ENCODE data around the gene UBE2D2.

DNA sequence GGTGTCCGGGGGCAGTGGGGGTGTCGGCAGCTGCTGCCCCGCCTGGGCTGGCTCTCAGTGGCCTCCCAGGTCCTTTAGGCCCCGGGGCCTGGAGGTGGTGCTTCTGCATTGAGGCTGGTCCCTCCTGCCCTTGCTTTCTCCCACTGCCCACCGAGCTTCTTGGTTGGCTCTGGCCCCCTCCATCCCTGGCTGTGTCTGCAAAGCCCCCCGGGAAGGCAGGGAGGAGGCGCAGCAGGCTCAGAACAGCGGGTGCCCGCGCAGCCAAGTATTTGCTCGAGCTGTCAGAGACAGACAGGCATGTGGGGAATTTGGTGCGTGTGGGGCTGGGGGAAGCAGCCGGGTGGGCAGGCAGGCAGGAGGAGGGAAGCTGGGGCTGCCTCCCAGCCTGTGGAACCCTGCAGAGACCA is 98.6 kb downstream of the UBE2D2 start:
- TF ChIP-seq, protein P1, sequence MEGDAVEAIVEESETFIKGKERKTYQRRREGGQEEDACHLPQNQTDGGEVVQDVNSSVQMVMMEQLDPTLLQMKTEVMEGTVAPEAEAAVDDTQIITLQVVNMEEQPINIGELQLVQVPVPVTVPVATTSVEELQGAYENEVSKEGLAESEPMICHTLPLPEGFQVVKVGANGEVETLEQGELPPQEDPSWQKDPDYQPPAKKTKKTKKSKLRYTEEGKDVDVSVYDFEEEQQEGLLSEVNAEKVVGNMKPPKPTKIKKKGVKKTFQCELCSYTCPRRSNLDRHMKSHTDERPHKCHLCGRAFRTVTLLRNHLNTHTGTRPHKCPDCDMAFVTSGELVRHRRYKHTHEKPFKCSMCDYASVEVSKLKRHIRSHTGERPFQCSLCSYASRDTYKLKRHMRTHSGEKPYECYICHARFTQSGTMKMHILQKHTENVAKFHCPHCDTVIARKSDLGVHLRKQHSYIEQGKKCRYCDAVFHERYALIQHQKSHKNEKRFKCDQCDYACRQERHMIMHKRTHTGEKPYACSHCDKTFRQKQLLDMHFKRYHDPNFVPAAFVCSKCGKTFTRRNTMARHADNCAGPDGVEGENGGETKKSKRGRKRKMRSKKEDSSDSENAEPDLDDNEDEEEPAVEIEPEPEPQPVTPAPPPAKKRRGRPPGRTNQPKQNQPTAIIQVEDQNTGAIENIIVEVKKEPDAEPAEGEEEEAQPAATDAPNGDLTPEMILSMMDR (IDR thresholded peaks at IDR 0.05): no peak
- no peak for TF ChIP-seq ZFX (IDR thresholded peaks at IDR 0.05; ENCODE audit: borderline replicate concordance)
